HepG2 (cell line): ENCODE results near the gene TUT1. TPM values are rescaled to one million over a fixed set of nuclear protein-coding genes. Genes with fewer than 3 reads are reported as not detected.

Experiments used
- CENPX ChIP-seq: sonication (generic); formaldehyde crosslinking; IDR thresholded peaks from 2 replicates; pipeline ENCODE4 v1.9.0; 2021; ENCODE audit warnings: mild to moderate bottlenecking, missing genetic modification reagents, moderate library complexity
- ELF4 ChIP-seq: sonication (generic); formaldehyde crosslinking; IDR thresholded peaks from 2 replicates; pipeline ENCODE4 v1.5.0; 2020; ENCODE audit warnings: missing genetic modification reagents, mild to moderate bottlenecking, moderate library complexity, borderline replicate concordance
- FOSL2 ChIP-seq: sonication (generic); formaldehyde crosslinking; IDR thresholded peaks from 2 replicates; pipeline ENCODE4 v1.4.0; 2020; ENCODE audit warnings: missing genetic modification reagents
- FOXA1 ChIP-seq, 2 experiments: fragments of 450-650 bp in 1 of 2; sonication (generic) in 1 of 2; formaldehyde crosslinking in 1 of 2; IDR thresholded peaks; 2 replicates each; pipeline versions ENCODE4 v1.4.0 to v1.6.1; 2016 to 2020; ENCODE audit warnings: missing genetic modification reagents in 1 of 2
- KLF6 ChIP-seq: IDR thresholded peaks from 2 replicates; pipeline ENCODE4 v1.8.0; 2016; ENCODE audit warnings: missing biosample characterization, missing genetic modification reagents
- PHF20 ChIP-seq: sonication (generic); formaldehyde crosslinking; IDR thresholded peaks from 2 replicates; pipeline ENCODE4 v1.5.0; 2020; ENCODE audit warnings: mild to moderate bottlenecking, missing genetic modification reagents
- PITX1 ChIP-seq: sonication (generic); formaldehyde crosslinking; IDR thresholded peaks from 2 replicates; pipeline ENCODE4 v1.5.1; 2020; ENCODE audit warnings: mild to moderate bottlenecking, missing genetic modification reagents
- RFXANK ChIP-seq: IDR thresholded peaks from 2 replicates; pipeline ENCODE4 v1.6.1; 2016
- SP5 ChIP-seq: IDR thresholded peaks from 2 replicates; pipeline ENCODE4 v1.6.1; 2016; ENCODE audit warnings: low read depth, borderline replicate concordance
- XBP1 ChIP-seq: sonication (generic); formaldehyde crosslinking; IDR thresholded peaks from 2 replicates; pipeline ENCODE4 v1.5.0; 2020; ENCODE audit warnings: missing genetic modification reagents
- ZFP82 ChIP-seq: sonication (generic); formaldehyde crosslinking; IDR thresholded peaks from 2 replicates; pipeline ENCODE4 v1.5.1; 2020; ENCODE audit warnings: mild to moderate bottlenecking, missing genetic modification reagents, borderline replicate concordance
- ZNF225 ChIP-seq: sonication (generic); formaldehyde crosslinking; IDR thresholded peaks from 2 replicates; pipeline ENCODE4 v1.4.0; 2020; ENCODE audit warnings: mild to moderate bottlenecking, missing genetic modification reagents
- ZNF251 ChIP-seq: sonication (generic); formaldehyde crosslinking; IDR thresholded peaks from 2 replicates; pipeline ENCODE4 v1.9.0; 2021; ENCODE audit warnings: mild to moderate bottlenecking, missing genetic modification reagents
- ZNF616 ChIP-seq: sonication (generic); formaldehyde crosslinking; IDR thresholded peaks from 2 replicates; pipeline ENCODE4 v1.5.0; 2020; ENCODE audit warnings: low read depth, mild to moderate bottlenecking, missing genetic modification reagents
- ZNF790 ChIP-seq: sonication (generic); formaldehyde crosslinking; IDR thresholded peaks from 2 replicates; pipeline ENCODE4 v1.8.0; 2022; ENCODE audit warnings: missing genetic modification reagents, mild to moderate bottlenecking, borderline replicate concordance
- polyA plus RNA-seq, 8 experiments: library from polyadenylated mRNA; depleted of rRNA in 3 of 8; stranded (reverse) in 7 of 8; unstranded in 1 of 8; fragments of >200 nt; fragmentation: Illumina TruSeq in 4 of 8; extraction: Trizol in 4 of 8; gene quantifications; 2 replicates each; pipeline versions ENCODE4 v1.2.1 to v1.2.3, GENCODE V29; 2011 to 2016; ENCODE audit warnings: low read depth in 4 of 8, missing spikeins in 1 of 8, mixed read lengths in 1 of 8; ENCODE audit not compliant: insufficient read depth in 1 of 8
- total RNA-seq, 5 experiments: library from RNA; depleted of rRNA; stranded (reverse); fragments of >200 nt; fragmentation: Illumina TruSeq; extraction: Trizol; gene quantifications; 2 replicates each; pipeline ENCODE4 v1.2.3, GENCODE V29; 2016; ENCODE audit warnings: low read depth in 1 of 5
- TF ChIP-seq, protein P1 (sequence below): sonication (generic); IDR thresholded peaks from 2 replicates; pipeline ENCODE4 v1.6.1; 2016; ENCODE audit warnings: low read depth, borderline replicate concordance
- TF ChIP-seq, protein P2 (sequence below): sonication (generic); formaldehyde crosslinking; IDR thresholded peaks from 2 replicates; pipeline ENCODE4 v1.4.0; 2020; ENCODE audit warnings: missing genetic modification reagents, borderline replicate concordance
- TF ChIP-seq, protein P3 (sequence below): sonication (generic); formaldehyde crosslinking; IDR thresholded peaks from 2 replicates; pipeline ENCODE4 v1.4.0; 2020; ENCODE audit warnings: missing genetic modification reagents
- TF ChIP-seq, protein P4 (sequence below): IDR thresholded peaks from 2 replicates; pipeline ENCODE4 v1.6.1; 2016; ENCODE audit warnings: missing biosample characterization, missing genetic modification reagents, low read depth
- TF ChIP-seq, protein P5 (sequence below): IDR thresholded peaks from 2 replicates; pipeline ENCODE4 v1.6.1; 2016; ENCODE audit warnings: low read depth, borderline replicate concordance
- TF ChIP-seq, protein P6 (sequence below): sonication (generic); formaldehyde crosslinking; IDR thresholded peaks from 2 replicates; pipeline ENCODE4 v1.8.1; 2023; ENCODE audit warnings: missing genetic modification reagents, mild to moderate bottlenecking, borderline replicate concordance

Gene TUT1
- total and polyA plus RNA-seq, 2 of the 13 experiments (the other 11 are each of a cell fraction or from before 2014, with no cell fraction given), result 9.7 to 14.3 TPM

DNA sequence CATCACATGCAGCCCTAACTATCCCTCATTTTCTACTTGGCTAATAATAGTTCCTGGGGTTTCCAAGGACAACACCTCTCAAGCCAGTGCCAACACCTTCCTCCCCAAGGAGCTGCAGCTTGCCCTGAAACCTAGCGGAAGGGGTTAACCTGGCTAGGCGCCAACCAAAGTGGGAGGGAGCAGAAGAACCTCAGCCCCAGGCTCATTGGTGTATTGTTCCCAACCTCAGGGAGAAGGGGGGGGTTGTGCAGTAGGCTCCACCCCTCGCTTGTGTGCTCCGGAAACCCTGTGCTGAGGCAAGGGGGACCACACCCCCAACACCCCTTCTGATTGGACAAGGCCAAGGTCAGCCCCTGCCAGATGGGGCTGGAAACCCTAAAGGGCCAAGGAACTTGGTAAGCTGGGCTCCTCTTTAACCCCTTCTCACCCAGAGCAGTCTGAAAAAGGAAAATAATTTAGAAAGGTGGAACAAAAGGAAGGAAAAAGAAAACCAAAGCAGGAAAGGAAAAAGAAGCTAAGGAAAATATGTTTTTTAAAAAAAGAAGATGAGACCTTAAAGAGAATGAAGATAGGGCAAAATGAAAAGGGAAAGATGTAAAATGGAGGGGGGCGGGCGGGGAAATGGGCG is 7.9 kb upstream of the TUT1 start (continued):
- TF ChIP-seq ZNF251 (CRISPR knock-in tag) (no peak), SP5 (CRISPR knock-in tag) (peak; percentile 68; the same call in 1 of the 2 replicates), FOSL2 (CRISPR knock-in tag) (0 out of 2 replicates have a peak, but pooled peaks have one; percentile 15), CENPX (CRISPR knock-in tag) (no peak), PITX1 (peak; percentile 37; the same call in 1 of the 2 replicates), KLF6 (CRISPR knock-in tag) (0 out of 2 replicates have a peak, but pooled peaks have one; percentile 43), ZNF225 (CRISPR knock-in tag) (no peak), RFXANK (CRISPR knock-in tag) (no peak; the same call in 1 of the 2 replicates), ZNF790 (CRISPR knock-in tag) (no peak), ELF4 (no peak), XBP1 (no peak), FOXA1 (IDR thresholded peaks at IDR 0.05) (no peak), FOXA1 (CRISPR knock-in tag; IDR thresholded peaks at IDR 0.05) (peak; percentile 26; the same call in 1 of the 2 replicates), PHF20 (CRISPR knock-in tag) (peak; percentile 61; the same call in 1 of the 2 replicates), ZNF616 (CRISPR knock-in tag) (no peak), ZFP82 (CRISPR knock-in tag) (no peak)
- TF ChIP-seq, protein P1, sequence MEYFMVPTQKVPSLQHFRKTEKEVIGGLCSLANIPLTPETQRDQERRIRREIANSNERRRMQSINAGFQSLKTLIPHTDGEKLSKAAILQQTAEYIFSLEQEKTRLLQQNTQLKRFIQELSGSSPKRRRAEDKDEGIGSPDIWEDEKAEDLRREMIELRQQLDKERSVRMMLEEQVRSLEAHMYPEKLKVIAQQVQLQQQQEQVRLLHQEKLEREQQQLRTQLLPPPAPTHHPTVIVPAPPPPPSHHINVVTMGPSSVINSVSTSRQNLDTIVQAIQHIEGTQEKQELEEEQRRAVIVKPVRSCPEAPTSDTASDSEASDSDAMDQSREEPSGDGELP, result peak; percentile 69; the same call in 1 of the 2 replicates
- TF ChIP-seq, protein P2, sequence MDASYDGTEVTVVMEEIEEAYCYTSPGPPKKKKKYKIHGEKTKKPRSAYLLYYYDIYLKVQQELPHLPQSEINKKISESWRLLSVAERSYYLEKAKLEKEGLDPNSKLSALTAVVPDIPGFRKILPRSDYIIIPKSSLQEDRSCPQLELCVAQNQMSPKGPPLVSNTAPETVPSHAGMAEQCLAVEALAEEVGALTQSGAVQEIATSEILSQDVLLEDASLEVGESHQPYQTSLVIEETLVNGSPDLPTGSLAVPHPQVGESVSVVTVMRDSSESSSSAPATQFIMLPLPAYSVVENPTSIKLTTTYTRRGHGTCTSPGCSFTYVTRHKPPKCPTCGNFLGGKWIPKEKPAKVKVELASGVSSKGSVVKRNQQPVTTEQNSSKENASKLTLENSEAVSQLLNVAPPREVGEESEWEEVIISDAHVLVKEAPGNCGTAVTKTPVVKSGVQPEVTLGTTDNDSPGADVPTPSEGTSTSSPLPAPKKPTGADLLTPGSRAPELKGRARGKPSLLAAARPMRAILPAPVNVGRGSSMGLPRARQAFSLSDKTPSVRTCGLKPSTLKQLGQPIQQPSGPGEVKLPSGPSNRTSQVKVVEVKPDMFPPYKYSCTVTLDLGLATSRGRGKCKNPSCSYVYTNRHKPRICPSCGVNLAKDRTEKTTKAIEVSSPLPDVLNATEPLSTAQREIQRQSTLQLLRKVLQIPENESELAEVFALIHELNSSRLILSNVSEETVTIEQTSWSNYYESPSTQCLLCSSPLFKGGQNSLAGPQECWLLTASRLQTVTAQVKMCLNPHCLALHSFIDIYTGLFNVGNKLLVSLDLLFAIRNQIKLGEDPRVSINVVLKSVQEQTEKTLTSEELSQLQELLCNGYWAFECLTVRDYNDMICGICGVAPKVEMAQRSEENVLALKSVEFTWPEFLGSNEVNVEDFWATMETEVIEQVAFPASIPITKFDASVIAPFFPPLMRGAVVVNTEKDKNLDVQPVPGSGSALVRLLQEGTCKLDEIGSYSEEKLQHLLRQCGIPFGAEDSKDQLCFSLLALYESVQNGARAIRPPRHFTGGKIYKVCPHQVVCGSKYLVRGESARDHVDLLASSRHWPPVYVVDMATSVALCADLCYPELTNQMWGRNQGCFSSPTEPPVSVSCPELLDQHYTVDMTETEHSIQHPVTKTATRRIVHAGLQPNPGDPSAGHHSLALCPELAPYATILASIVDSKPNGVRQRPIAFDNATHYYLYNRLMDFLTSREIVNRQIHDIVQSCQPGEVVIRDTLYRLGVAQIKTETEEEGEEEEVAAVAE (CRISPR knock-in tag), result peak; percentile 88; the same call in 1 of the 2 replicates
- TF ChIP-seq, protein P3, sequence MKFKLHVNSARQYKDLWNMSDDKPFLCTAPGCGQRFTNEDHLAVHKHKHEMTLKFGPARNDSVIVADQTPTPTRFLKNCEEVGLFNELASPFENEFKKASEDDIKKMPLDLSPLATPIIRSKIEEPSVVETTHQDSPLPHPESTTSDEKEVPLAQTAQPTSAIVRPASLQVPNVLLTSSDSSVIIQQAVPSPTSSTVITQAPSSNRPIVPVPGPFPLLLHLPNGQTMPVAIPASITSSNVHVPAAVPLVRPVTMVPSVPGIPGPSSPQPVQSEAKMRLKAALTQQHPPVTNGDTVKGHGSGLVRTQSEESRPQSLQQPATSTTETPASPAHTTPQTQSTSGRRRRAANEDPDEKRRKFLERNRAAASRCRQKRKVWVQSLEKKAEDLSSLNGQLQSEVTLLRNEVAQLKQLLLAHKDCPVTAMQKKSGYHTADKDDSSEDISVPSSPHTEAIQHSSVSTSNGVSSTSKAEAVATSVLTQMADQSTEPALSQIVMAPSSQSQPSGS (CRISPR knock-in tag), result no peak; the same call in 1 of the 2 replicates
- TF ChIP-seq, protein P4, sequence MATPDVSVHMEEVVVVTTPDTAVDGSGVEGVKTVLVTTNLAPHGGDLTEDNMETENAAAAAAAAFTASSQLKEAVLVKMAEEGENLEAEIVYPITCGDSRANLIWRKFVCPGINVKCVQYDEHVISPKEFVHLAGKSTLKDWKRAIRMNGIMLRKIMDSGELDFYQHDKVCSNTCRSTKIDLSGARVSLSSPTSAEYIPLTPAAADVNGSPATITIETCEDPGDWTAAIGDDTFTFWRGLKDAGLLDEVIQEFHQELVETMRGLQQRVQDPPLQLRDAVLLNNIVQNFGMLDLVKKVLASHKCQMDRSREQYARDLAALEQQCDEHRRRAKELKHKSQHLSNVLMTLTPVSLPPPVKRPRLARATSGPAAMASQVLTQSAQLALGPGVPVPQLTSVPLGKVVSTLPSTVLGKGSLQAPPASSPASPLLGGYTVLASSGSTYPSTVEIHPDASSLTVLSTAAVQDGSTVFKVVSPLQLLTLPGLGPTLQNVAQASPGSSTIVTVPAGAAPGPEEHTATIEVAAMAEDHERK (CRISPR knock-in tag), result no peak
- TF ChIP-seq, protein P5, sequence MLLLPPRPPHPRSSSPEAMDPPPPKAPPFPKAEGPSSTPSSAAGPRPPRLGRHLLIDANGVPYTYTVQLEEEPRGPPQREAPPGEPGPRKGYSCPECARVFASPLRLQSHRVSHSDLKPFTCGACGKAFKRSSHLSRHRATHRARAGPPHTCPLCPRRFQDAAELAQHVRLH (CRISPR knock-in tag), result 0 out of 2 replicates have a peak, but pooled peaks have one; percentile 38
- TF ChIP-seq, protein P6, sequence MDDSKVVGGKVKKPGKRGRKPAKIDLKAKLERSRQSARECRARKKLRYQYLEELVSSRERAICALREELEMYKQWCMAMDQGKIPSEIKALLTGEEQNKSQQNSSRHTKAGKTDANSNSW (CRISPR knock-in tag), result no peak
